Measurements from ENCODE around the gene ANKRD29. TPM values are rescaled to one million over a fixed set of nuclear protein-coding genes. Genes with fewer than 3 reads are reported as not detected.

Gene ANKRD29
- polyA plus RNA-seq, 1 of the 3 experiments (the other 2 are of a cell fraction): 8.2 TPM

- TF ChIP-seq IRF3 (IDR thresholded peaks at IDR 0.05; ENCODE audit: low read depth, low read length): no peak
- TF ChIP-seq USF2 (IDR thresholded peaks at IDR 0.05; ENCODE audit: borderline replicate concordance, low read depth, low read length): no peak
- no peak for TF ChIP-seq CHD2 (IDR thresholded peaks at IDR 0.05; ENCODE audit: low read length, partially characterized antibody)
Measured at GRCh38 chr18:23575309-23575651, 87.4 kb downstream of the ANKRD29 start (continued).

GRCh38 chr18:23574611-23575308 lies 88.0 kb downstream of the ANKRD29 start:
- Histone ChIP-seq H3K4me1 (ENCODE audit: control insufficient read depth in 1 of 2, insufficient read depth in 2 of 2, low read depth in 1 of 2, low read length in 1 of 2) (peaks cover 0 to 12% of the 10 kb centered on the region in 2 experiments; a peak in 3 of 4 replicates), H3K27me3 (ENCODE audit: insufficient read depth) (no peaks in the 10 kb centered on the region), H3K27ac (ENCODE audit: low read depth in 2 of 2, low read length in 1 of 2) (peak overlapping the region in 1 of 2 experiments; percentile 61; a peak in 2 of 4 replicates), H3K9me2 (no peaks in the 10 kb centered on the region), H3K4me3 (ENCODE audit: low read depth in 2 of 2, low read length in 1 of 2) (no peak overlapping the region), H3K79me2 (ENCODE audit: insufficient read depth) (peaks cover 34% of the 10 kb centered on the region; the same call in 1 of the 2 replicates), H3K36me3 (replicated peaks in 1 of 2; ENCODE audit: control insufficient read depth in 1 of 2, insufficient read depth in 2 of 2, low read length in 1 of 2) (peaks cover 3 to 4% of the 10 kb centered on the region in 2 experiments), H4K20me1 (ENCODE audit: insufficient read depth) (peaks cover 5% of the 10 kb centered on the region; the same call in 1 of the 2 replicates), H3K9ac (no peak overlapping the region), H3K4me2 (no peak overlapping the region), H3K9me3 (no peaks in the 10 kb centered on the region), H2AFZ (ENCODE audit: low read depth) (no peak overlapping the region), H3F3A (replicated peaks; ENCODE audit: insufficient read depth) (no peaks in the 10 kb centered on the region)
- CTCF ChIA-PET: interaction anchor here (0.6 to 1.6 kb wide), 4 partner anchors 10 to 128 kb away, joined by 3 read pairs; no protein-coding TSS in a partner anchor
- POLR2A ChIA-PET: no interaction called here
- WGBS (ENCODE audit: low lambda C conversion rate): 87% methylated on average over 5 of the region's 5 CpGs
- TF ChIP-seq MXI1 (IDR thresholded peaks at IDR 0.05; ENCODE audit: low read depth, low read length): peak; percentile 45; the same call in 1 of the 2 replicates
- peak; percentile 41; the same call in 1 of the 2 replicates for TF ChIP-seq RCOR1 (IDR thresholded peaks at IDR 0.05; ENCODE audit: low read length)
- TF ChIP-seq SIN3A (IDR thresholded peaks at IDR 0.05; ENCODE audit: borderline replicate concordance, low read depth, low read length): no peak
- no peak for TF ChIP-seq TCF12 (IDR thresholded peaks at IDR 0.05)
- no peak for TF ChIP-seq TEAD4 (IDR thresholded peaks at IDR 0.05; ENCODE audit: borderline replicate concordance, insufficient read depth)
- no peak for TF ChIP-seq NRF1 (IDR thresholded peaks at IDR 0.05; ENCODE audit: low read depth, low read length)
- TF ChIP-seq JUND (IDR thresholded peaks at IDR 0.05): no peak
- TF ChIP-seq EP300 (IDR thresholded peaks at IDR 0.05; ENCODE audit: borderline replicate concordance in 1 of 2, low read depth in 1 of 2, low read length in 1 of 2): peak in 1 of 2 experiments; percentile 36; a peak in 1 of 4 replicates
- TF ChIP-seq USF2 (IDR thresholded peaks at IDR 0.05; ENCODE audit: borderline replicate concordance, low read depth, low read length): no peak
- no peak for TF ChIP-seq ELF1 (IDR thresholded peaks at IDR 0.05)
- DNase-seq: peak; percentile 78

All from SK-N-SH (cell line).